ENCODE data around the gene AKNAD1.

The AKNAD1 gene

DNA sequence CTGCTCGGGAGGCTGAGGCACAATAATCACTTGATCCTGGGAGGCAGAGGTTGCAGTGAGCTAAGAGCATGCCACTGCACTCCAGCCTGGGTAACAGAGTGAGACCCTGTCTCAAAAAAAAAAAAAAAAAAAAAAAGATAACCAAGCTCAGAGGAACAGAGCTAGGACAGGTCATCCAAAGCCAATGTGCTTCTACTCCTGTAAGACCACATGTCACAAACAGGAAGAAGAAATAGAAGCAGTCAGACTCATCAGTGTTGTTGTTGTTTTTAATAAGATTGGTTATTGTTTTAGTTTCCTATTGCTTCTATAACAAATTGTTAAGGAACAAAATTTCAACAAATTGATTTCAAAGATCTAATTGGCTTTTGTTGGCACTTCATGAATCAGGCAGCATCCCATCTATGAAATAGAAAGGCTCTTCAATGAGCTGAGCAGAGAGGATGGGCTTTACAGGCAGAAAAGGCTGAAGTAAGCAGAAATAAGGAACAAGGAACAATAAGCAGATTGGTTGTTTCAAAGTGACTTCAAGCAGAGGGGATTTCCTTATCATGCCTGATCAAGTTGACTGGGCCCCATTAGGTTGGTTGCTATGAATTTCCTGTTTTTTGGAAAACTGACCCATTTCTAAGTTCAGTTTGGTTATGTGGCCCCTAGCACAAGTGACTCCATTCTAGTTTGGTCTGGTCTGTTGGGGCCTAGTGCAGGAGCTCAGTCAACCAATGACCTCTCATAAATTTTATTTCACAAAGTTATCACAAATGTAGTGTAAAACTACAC, 6.0 kb upstream of the AKNAD1 start:
- DNase-seq (ENCODE audit: low read depth in 2 of 2), result no peak

GRCh38 chr1:108862017-108862610, 5.2 kb upstream of the AKNAD1 start:
- no peak for DNase-seq (ENCODE audit: low read depth in 2 of 2)

DNA sequence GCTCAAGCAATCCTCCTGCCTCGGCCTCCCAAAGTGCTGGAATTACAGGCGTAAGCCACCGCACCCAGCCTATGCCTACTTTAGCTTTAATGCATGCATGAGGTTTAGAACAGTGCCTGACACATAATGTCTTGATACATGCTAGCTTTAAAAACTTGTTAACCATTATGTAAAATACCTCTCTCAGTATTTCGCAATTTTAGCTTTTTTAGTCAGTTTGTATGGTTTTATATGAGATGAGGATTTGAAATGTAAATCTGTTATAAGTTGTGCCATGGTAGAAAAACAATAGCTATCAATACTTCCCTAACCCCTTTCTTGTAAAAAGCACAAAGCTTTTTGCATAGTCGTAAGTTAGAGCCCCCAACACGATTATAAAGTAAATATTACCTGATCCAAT, 4.7 kb upstream of the AKNAD1 start:
- no peak for DNase-seq (ENCODE audit: low read depth in 2 of 2)

GRCh38 chr1:108860190-108860907, 3.5 kb upstream of the AKNAD1 start:
- DNase-seq (ENCODE audit: low read depth in 2 of 2), result no peak

- DNase-seq (ENCODE audit: low read depth in 2 of 2), result no peak
These were observed 1.5 kb upstream of the AKNAD1 start for GRCh38 chr1:108858230-108858950.

- DNase-seq (ENCODE audit: low read depth in 2 of 2), result no peak
These were observed 2.5 kb downstream of the AKNAD1 start for GRCh38 chr1:108854221-108855019.

DNA sequence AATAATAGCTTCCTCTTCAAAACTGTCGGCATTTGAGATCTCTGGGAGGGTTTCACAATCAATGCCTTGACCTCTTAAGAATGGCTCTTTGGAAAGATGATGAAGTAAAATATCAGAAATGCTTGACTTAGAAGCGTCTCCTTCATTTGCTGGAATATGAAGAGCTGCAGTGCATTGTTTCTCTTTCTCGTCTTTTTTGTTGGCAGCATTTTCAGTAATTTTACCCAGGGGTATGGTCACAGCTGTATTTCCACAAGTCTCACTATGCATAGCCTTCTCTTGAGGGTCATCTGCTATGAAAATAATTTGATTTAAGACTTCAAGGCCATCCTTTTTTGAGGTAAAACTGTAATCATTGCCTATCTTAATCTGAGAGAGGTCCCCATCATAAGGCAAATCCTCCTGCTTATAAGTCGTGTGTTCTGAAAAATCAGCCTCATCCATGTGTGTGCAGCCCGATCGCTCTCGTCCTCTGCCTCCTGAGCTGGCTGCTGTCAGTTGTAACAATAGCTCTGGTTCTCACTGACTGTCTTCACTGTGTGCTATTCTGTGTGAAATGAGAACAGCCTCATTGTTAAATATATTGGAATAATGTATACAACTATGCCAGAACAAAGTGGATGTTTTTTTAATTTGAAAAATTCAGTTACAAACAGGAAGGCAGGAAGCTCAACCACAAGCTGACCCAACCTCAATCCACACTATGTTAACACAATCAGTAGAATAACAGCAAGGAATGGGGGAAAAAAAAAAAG, 4.5 kb downstream of the AKNAD1 start:
- DNase-seq (ENCODE audit: low read depth in 2 of 2), result no peak

DNA sequence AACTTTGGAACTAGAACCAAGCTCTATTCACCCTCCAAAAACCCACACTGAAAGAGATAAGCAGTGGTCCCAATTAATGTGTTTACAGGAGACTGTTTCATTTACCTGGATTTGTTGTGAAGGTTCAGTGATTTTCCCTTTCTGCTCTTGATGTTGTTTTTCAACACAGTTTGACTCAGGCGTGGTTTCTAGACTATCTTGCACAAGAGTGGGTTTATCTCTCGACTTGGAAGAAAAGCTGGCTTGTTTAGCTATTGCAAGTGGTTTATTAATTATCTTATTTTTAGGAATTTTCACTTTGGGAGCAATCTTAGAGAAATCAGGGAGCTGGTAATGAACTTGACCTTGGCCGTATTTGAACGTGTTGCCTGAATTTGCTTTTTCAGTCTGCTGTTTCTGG, 5.3 kb downstream of the AKNAD1 start:
- no peak for DNase-seq (ENCODE audit: low read depth in 2 of 2)

GRCh38 chr1:108850929-108851328, 6.0 kb downstream of the AKNAD1 start:
- no peak for DNase-seq (ENCODE audit: low read depth in 2 of 2)

DNA sequence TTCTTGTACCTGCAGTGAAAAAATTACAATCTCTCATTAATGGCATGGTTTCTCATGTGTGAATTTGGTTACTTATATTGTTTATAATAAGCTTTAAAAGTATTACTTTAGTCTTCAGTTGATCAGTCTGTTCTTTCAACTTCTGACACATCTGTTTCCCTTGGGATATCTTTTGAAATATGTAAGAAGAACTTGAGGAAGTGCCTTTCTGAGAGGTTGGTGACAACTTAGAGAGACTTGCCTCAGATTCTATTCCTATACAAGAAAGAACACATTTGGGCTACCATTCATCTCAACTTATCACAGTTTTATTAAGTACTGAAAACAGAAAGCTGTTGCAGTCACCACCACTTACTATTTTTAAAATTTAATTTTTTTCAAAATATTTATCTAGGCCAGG, 8.1 kb downstream of the AKNAD1 start:
- DNase-seq (ENCODE audit: low read depth in 2 of 2), result no peak

GRCh38 chr1:108847494-108847893, 9.4 kb downstream of the AKNAD1 start:
- no peak for DNase-seq (ENCODE audit: low read depth in 2 of 2)

GRCh38 chr1:108845991-108846390, 10.9 kb downstream of the AKNAD1 start:
- DNase-seq (ENCODE audit: low read depth in 2 of 2), result no peak

DNA sequence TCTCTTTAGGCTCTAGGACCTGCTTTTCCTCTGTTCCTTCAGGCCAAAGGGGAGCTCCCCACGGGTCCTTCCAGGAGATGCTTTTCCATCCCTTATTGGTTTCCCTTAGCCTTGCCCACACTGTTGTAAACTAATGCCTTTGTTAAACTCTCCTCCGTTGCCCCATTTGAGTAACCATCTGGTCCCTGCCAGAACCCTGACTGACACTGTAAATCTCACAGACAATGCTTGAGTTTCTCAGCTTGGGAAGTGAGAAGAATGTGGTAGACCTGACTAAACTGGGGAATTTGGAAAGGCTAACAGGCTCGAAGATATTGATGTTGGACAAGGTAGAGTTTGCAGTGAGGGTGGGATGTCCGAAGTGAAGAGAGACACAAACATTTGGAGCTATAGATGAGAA, 11.4 kb downstream of the AKNAD1 start:
- no peak for DNase-seq (ENCODE audit: low read depth in 2 of 2)

GRCh38 chr1:108843390-108844137, 13.3 kb downstream of the AKNAD1 start:
- no peak for DNase-seq (ENCODE audit: low read depth in 2 of 2)

- no peak for DNase-seq (ENCODE audit: low read depth in 2 of 2)
These were observed 14.2 kb downstream of the AKNAD1 start for GRCh38 chr1:108842525-108843181.

DNA sequence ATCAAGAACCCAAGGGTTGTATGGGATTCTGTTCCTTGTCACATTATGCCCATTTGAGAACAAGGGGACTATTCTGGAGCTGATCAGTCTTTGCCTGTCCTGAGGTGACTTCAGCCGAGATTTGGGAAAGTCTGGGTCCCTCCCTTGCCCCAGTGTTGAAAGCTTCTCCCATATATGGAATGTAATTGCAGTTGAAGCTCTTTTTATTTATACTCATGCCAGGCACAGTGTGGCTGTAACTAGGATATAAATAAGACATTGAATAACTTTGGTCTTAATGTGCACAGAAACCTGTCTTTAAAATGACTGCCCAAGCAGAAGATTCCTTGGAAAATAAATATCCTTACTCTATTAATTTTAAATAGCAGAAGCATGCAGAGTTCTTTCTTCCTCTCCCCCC, 15.2 kb downstream of the AKNAD1 start:
- no peak for DNase-seq (ENCODE audit: low read depth in 2 of 2)

DNA sequence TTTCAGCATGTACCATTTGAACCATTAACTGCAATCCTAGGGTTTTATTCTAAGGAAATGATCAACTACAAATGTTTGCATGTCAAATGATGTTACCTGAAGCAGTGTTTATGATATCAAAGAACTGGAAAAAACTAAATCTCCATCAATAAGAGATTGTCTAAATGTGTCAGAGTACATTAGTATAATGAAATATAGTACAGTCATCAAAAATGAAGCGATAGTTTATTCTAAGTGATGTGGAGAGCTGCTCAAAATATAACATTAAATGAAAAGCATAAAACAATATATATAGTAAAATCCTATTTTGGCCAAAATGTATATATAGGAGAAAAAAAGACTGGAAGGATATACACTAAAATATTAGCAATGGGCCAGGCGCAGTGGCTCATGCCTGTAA, 24.0 kb downstream of the AKNAD1 start:
- no peak for DNase-seq (ENCODE audit: low read depth in 2 of 2)

DNA sequence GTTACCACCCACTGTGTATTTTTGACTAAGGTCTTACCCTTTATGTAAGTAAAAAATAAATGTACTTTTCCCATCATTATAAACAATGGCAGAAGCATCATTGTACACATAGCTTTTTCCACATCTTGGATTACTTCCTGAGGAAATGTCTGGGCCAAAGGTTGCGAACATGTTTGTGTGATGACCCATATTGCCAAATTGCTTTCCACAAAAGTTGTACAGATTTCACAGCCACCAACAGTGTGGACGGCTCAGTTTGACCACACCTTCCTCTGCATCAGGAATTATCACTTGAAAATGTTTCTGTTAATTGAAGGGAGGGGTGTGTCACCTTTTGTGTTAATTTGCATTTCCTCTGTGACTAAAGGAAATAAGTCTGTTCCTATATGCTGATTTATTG, 25.7 kb downstream of the AKNAD1 start:
- no peak for DNase-seq (ENCODE audit: low read depth in 2 of 2)

Measured in stimulated activated CD8-positive, alpha-beta memory T cell treated with anti-CD3 and anti-CD28 coated beads, Interleukin-15, amount 100 ng/mL, for 48 hours (primary cell).